HepG2 (cell line): Measurements from ENCODE around the gene GUCY1B1. TPM values are rescaled to one million over a fixed set of nuclear protein-coding genes. Genes with fewer than 3 reads are reported as not detected.

Source experiments
- ATAC-seq: fragments of 200-7000 bp; cut with Tn5 transposase; 3 replicates; pipeline ENCODE4 v1.9.1; 2020; ENCODE audit warnings: mild to moderate bottlenecking, moderate library complexity
- BruUV-seq: library from RNA; stranded (reverse); fragments of 400-500 nt; replicated peaks from 2 replicates; lab custom pipeline; 2021; lab: Mats Ljungman, UMichigan
- CTCF ChIA-PET: fragments of 300-600 bp; formaldehyde crosslinking; extraction: SDS; loops from one replicate; lab custom pipeline; 2021; ENCODE audit warnings: low total read pairs, inconsistent platforms, low intra/inter-chr PET ratio; lab: Yijun Ruan, JAX
- POLR2A ChIA-PET: fragments of 350-600 bp; sonication (Branson Sonifier 250); formaldehyde crosslinking; loops from one replicate; lab custom pipeline; 2020; ENCODE audit warnings: antibody characterized with exemption, inconsistent platforms; lab: Yijun Ruan, JAX
- DNase-seq: peaks from one replicate; pipeline ENCODE4 v3.0.0-alpha.2; 2015; ENCODE audit warnings: low spot score
- FAIRE-seq: peaks from 3 replicates; lab custom pipeline; 2011; peaks lifted over from hg19 to GRCh38; lab: Jason Lieb, UNC
- H2AFZ ChIP-seq: one replicate; pipeline ENCODE4 v1.6.1; 2011; ENCODE audit warnings: low read length, inconsistent platforms
- H3K27ac ChIP-seq: fragments of 300-600 bp; 3 replicates; pipeline ENCODE4 v1.8.0; 2011; ENCODE audit warnings: mixed run types, mild to moderate bottlenecking, mixed read lengths, low read length, inconsistent platforms; ENCODE audit not compliant: insufficient read depth; ENCODE audit errors: extremely low read length
- H3K27me3 ChIP-seq, 2 experiments: fragments of 200-600 bp in 1 of 2; 2 replicates in 1 of 2; 3 replicates in 1 of 2; pipeline versions ENCODE4 v1.6.0 to v1.8.0; 2011; ENCODE audit warnings: low read length in 2 of 2, mild to moderate bottlenecking in 2 of 2, moderate library complexity in 2 of 2, inconsistent platforms in 1 of 2; ENCODE audit not compliant: insufficient read depth in 2 of 2, control insufficient read depth in 1 of 2
- H3K36me3 ChIP-seq, 2 experiments: fragments of 200-600 bp in 1 of 2; replicated peaks in 1 of 2; 2 replicates in 1 of 2; 3 replicates in 1 of 2; pipeline versions ENCODE4 v1.5.1 to v1.8.0; 2011; ENCODE audit warnings: low read length in 2 of 2, inconsistent platforms in 1 of 2; ENCODE audit not compliant: insufficient read depth in 2 of 2, control insufficient read depth in 1 of 2
- H3K4me1 ChIP-seq: 2 replicates; pipeline ENCODE4 v1.5.1; 2012; ENCODE audit warnings: low read length, inconsistent platforms; ENCODE audit not compliant: insufficient read depth
- H3K4me2 ChIP-seq: 2 replicates; pipeline ENCODE4 v1.6.0; 2011; ENCODE audit warnings: low read depth, low read length, inconsistent platforms
- H3K4me3 ChIP-seq, 3 experiments: fragments of 200-600 bp in 1 of 3; sonication (generic), shearing (Covaris generic) in 1 of 3; replicated peaks in 1 of 3; 2 replicates each; pipeline ENCODE4 v1.5.1; 2011 to 2016; ENCODE audit warnings: low read length in 3 of 3, inconsistent platforms in 2 of 3, low read depth in 2 of 3, mild to moderate bottlenecking in 2 of 3, control low read depth in 1 of 3, mixed read lengths in 1 of 3; ENCODE audit not compliant: insufficient read depth in 1 of 3
- H3K79me2 ChIP-seq: one replicate; pipeline ENCODE4 v1.6.1; 2011; ENCODE audit warnings: low read length, inconsistent platforms; ENCODE audit not compliant: insufficient read depth
- H3K9ac ChIP-seq: 2 replicates; pipeline ENCODE4 v1.6.0; 2011; ENCODE audit warnings: mild to moderate bottlenecking, low read depth, low read length, inconsistent platforms; ENCODE audit not compliant: insufficient read depth
- H3K9me3 ChIP-seq: 2 replicates; pipeline ENCODE4 v1.5.1; 2012; ENCODE audit warnings: mild to moderate bottlenecking, low read length
- H4K20me1 ChIP-seq: 2 replicates; pipeline ENCODE4 v1.6.0; 2011; ENCODE audit warnings: inconsistent platforms, mild to moderate bottlenecking, low read length, moderate library complexity; ENCODE audit not compliant: insufficient read depth
- AKNA ChIP-seq: sonication (generic); formaldehyde crosslinking; IDR thresholded peaks from 2 replicates; pipeline ENCODE4 v1.4.0; 2020; ENCODE audit warnings: missing genetic modification reagents, borderline replicate concordance
- ARID5B ChIP-seq: IDR thresholded peaks from 2 replicates; pipeline ENCODE4 v1.4.0; 2020; ENCODE audit warnings: mild to moderate bottlenecking, missing genetic modification reagents
- ATF5 ChIP-seq: sonication (generic); formaldehyde crosslinking; IDR thresholded peaks from 2 replicates; pipeline ENCODE4 v1.4.0; 2020; ENCODE audit warnings: mild to moderate bottlenecking, low read depth, missing genetic modification reagents
- TCF12 ChIP-seq, 2 experiments: fragments of 450-650 bp in 1 of 2; sonication (generic) in 1 of 2; formaldehyde crosslinking in 1 of 2; IDR thresholded peaks; 2 replicates each; pipeline versions ENCODE4 v1.6.1 to v1.8.0; 2017 to 2022; ENCODE audit warnings: antibody characterized with exemption in 1 of 2, mild to moderate bottlenecking in 1 of 2, missing genetic modification reagents in 1 of 2, moderate library complexity in 1 of 2
- ZNF547 ChIP-seq: sonication (generic); formaldehyde crosslinking; IDR thresholded peaks from 2 replicates; pipeline ENCODE4 v1.5.1; 2020; ENCODE audit warnings: mild to moderate bottlenecking, missing genetic modification reagents
- ZNF550 ChIP-seq: sonication (generic); formaldehyde crosslinking; IDR thresholded peaks from 2 replicates; pipeline ENCODE4 v1.4.0; 2020; ENCODE audit warnings: mild to moderate bottlenecking, missing genetic modification reagents, borderline replicate concordance
- ZNF841 ChIP-seq: sonication (generic); formaldehyde crosslinking; IDR thresholded peaks from 2 replicates; pipeline ENCODE4 v1.8.1; 2023; ENCODE audit warnings: missing genetic modification reagents, borderline replicate concordance
- WGBS: methylation state at CpG from one replicate; pipeline ENCODE4 v1.1.6; 2017; ENCODE audit warnings: low lambda C conversion rate; 5-methylcytosine and 5-hydroxymethylcytosine counted together
- in situ Hi-C: cut with HindIII; loops from 2 replicates; pipeline ENCODE4 v1.10.0; 2017; ENCODE audit warnings: low pct_unique_long_range_greater_than_20kb; ENCODE audit not compliant: extremely low pct_ligation_motif_present
- intact Hi-C: fragments of 100-400 bp; cut with micrococcal nuclease; formaldehyde crosslinking; loops from one replicate; pipeline ENCODE4 v1.10.0; 2022; ENCODE audit not compliant: unreplicated experiment
- polyA plus RNA-seq, 8 experiments: library from polyadenylated mRNA; depleted of rRNA in 3 of 8; stranded (reverse) in 7 of 8; unstranded in 1 of 8; fragments of >200 nt; fragmentation: Illumina TruSeq in 4 of 8; extraction: Trizol in 4 of 8; gene quantifications; 2 replicates each; pipeline versions ENCODE4 v1.2.1 to v1.2.3, GENCODE V29; 2011 to 2016; ENCODE audit warnings: low read depth in 4 of 8, missing spikeins in 1 of 8, mixed read lengths in 1 of 8; ENCODE audit not compliant: insufficient read depth in 1 of 8
- total RNA-seq, 5 experiments: library from RNA; depleted of rRNA; stranded (reverse); fragments of >200 nt; fragmentation: Illumina TruSeq; extraction: Trizol; gene quantifications; 2 replicates each; pipeline ENCODE4 v1.2.3, GENCODE V29; 2016; ENCODE audit warnings: low read depth in 1 of 5

GUCY1B1 gene
- total and polyA plus RNA-seq, 2 of the 13 experiments (the other 11 are each of a cell fraction or from before 2014, with no cell fraction given): not detected

- Histone ChIP-seq H3K4me3 (no peak overlapping the region), H3K9me3 (no peaks in the 10 kb centered on the region), H3K36me3 (no peaks in the 10 kb centered on the region), H3K9ac (no peak overlapping the region), H3K4me2 (no peak overlapping the region), H3K79me2 (no peaks in the 10 kb centered on the region), H4K20me1 (no peaks in the 10 kb centered on the region), H3K4me1 (no peaks in the 10 kb centered on the region), H3K27me3 (no peaks in the 10 kb centered on the region), H3K27ac (no peak overlapping the region)
- BruUV-seq: no TSS peak
- no peak for DNase-seq
- intact Hi-C loops (no loop called here), in situ Hi-C loops (no loop called here)
- ChIA-PET POLR2A (no interaction called here), CTCF (no interaction called here)
- no peak for FAIRE-seq
- 0% methylated on average over 3 of the region's 3 CpGs for WGBS
- no peak for ATAC-seq
- no peak for TF ChIP-seq ZNF841 (CRISPR knock-in tag)
- TF ChIP-seq, all 625 proteins: peak for 0
- no peak overlapping the region for H2AFZ ChIP-seq
Measured at GRCh38 chr4:155724731-155725130, 34.1 kb upstream of the GUCY1B1 start.

- DNase-seq (no peak), FAIRE-seq (no peak), ATAC-seq (no peak)
- no peaks in the 10 kb centered on the region for H3K4me1 ChIP-seq
- no peaks in the 10 kb centered on the region for H4K20me1 ChIP-seq
- no peak overlapping the region for H2AFZ ChIP-seq
- no peaks in the 10 kb centered on the region for H3K36me3 ChIP-seq
- no peak overlapping the region for H3K27ac ChIP-seq
- 1% methylated on average over 3 of the region's 3 CpGs for WGBS
- H3K9ac ChIP-seq: no peak overlapping the region
- in situ Hi-C loops (no loop called here), intact Hi-C loops (no loop called here)
- BruUV-seq: no TSS peak
- no peak overlapping the region for H3K4me3 ChIP-seq
- POLR2A ChIA-PET: no interaction called here
- H3K4me2 ChIP-seq: no peak overlapping the region
- no peaks in the 10 kb centered on the region for H3K9me3 ChIP-seq
- no peaks in the 10 kb centered on the region for H3K79me2 ChIP-seq
- no peaks in the 10 kb centered on the region; a peak in 1 of 5 replicates for H3K27me3 ChIP-seq
- CTCF ChIA-PET: no interaction called here
- TF ChIP-seq TCF12 (IDR thresholded peaks at IDR 0.05): no peak
- TF ChIP-seq TCF12 (CRISPR knock-in tag; IDR thresholded peaks at IDR 0.05): no peak
- no peak for TF ChIP-seq ZNF547 (CRISPR knock-in tag)
- no peak for TF ChIP-seq AKNA (CRISPR knock-in tag)
- no peak for TF ChIP-seq ZNF550 (CRISPR knock-in tag)
- no peak for TF ChIP-seq ARID5B (CRISPR knock-in tag)
- no peak for TF ChIP-seq ATF5 (CRISPR knock-in tag)
Measured at GRCh38 chr4:155734065-155734464, 24.8 kb upstream of the GUCY1B1 start.
